Colon (tissue), 2 donors: ENCODE data around the gene FCGR3B.
"Not testable (repeated sequence)": the region's sequence is repeated elsewhere in the genome, so short reads cannot be mapped to it uniquely, and the experiment has no call there.

Source experiments
- FAIRE-seq: peaks from 2 replicates; lab custom pipeline; 2012; peaks lifted over from hg19 to GRCh38; lab: Jason Lieb, UNC
- donor health status: control.
- donor health status: control.

Gene FCGR3B

DNA sequence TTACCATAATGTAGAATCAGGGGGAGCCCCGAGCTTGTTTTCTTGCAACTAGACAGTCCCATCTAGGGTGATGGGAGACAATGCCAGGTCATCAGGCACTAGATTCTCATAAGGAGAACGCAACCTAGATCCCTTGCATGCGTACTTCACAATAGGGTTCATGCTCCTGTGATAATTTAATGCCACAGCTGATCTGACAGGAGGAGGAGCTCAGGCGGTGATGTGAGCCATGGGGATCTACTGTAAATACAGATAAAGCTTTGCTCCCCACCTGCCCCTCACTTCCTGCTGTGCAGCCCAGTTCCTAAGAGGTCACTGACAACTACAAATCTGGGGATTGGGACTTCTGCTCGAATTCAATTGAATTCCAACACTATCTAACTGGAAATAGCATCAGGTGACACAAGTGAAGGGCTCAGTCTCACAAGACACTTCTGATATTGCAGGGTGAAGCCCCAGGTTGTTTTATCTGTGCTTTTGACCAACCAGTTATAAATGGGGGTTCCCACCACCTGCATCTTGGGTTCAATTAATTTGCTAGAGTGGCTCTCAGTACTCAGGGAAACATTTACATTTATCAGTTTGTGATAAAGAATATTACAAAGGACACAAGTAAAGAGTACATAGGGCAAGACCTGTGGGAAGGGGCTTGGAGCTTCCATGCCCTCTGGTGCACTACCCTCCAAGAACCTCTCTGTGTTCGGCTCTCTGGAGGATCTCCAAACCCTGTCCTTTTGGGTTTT lies 7.4 kb upstream of the FCGR3B start:
- FAIRE-seq, result not testable (repeated sequence)

- FAIRE-seq, result not testable (repeated sequence)
These were observed 6.0 kb upstream of the FCGR3B start for GRCh38 chr1:161636976-161637375.

DNA sequence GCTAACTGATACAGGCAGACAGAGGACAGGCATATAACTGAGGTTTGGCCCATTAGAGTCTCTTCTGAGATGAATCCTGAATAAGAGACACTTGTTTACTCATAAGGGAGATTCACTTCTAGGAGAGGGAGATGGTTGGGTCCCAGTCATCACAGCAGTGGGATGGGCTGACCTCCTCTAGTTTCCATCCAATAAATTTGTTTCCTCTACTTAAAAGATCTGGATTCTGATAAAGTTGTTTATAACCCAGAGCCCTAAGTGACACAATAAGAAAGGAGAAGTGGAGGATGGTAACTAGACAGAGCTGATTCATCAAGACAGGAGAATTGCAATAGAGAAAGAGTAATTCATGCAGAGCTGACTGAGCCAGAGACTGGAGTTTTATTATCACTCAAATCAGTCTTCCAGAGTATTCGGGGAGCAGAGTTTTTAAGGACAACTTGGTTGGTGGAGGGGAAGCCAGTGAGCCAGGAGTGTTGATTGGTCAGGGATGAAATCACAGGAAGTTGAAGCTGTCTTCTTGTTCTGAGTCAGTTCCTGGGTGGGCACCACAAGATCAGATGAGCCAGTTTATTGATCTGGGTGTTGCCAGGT lies 5.3 kb upstream of the FCGR3B start:
- not testable (repeated sequence) for FAIRE-seq

GRCh38 chr1:161634993-161635392 lies 4.0 kb upstream of the FCGR3B start:
- FAIRE-seq, result not testable (repeated sequence)

DNA sequence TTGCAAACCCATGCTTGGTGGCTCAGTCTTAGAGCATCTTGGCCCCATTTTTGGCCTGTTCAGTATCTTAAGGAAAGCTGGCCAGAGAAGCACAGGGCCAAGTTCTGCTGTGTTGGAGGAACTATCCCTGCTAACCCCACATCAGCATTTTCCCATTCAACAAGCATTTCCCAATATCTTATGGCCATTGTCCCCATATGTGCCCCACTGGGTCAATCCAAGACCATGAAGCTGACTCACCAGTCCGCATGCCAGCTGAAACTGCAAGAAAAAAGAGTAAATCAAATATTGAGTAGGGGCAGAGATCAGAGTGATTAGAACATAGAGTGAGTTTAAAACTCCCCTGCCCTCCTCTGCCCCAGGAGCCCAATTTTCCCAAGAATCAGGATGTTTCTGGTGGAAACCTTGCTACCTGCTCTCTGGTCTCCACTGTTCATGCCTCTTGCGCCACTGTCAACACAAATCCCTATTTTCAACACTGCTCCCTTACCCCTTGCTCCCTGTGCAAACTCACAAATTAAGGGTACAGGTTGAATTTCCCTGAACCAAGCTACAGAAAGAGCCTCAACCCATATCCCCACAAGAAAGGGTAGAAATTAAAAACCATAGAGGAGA lies 741 bp downstream of the FCGR3B start:
- FAIRE-seq, result not testable (repeated sequence)

DNA sequence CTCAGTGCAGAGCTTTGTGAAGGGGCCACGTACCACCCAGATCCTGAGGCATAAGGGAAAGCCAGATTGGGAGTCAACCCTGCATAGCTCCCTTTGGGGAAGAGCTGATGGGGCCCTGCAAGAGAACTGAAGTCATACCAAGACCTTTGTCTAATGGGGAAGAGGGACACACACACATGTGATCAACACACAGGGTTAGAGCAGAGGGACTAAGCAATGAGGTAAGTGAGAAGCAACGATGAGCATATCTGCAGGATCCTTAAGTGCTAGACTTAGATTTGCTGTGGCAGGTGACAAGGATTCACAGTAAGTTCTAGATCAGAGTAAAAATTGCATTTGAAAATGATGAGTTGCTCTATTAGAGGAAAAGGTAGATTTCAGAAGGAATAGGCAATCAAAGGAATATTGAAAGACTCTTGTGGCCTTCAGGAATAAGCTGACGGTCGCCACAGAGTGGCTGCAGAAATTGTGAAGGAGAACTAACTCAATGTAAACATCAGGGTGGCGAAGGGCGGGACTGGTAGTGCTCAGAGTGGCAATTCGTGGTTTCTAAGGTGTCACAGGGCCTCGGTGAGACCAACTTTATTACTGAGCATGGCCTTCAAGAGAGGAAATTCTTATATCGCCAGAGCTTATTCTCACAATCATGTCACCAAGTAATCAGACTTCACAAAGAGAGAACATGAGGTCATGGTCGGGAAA lies 4.4 kb downstream of the FCGR3B start:
- not testable (repeated sequence) for FAIRE-seq

GRCh38 chr1:161624605-161625004 lies 6.4 kb downstream of the FCGR3B start:
- not testable (repeated sequence) for FAIRE-seq

GRCh38 chr1:161623401-161624051 lies 7.5 kb downstream of the FCGR3B start:
- FAIRE-seq, result not testable (repeated sequence)

GRCh38 chr1:161622054-161622453 lies 8.9 kb downstream of the FCGR3B start:
- FAIRE-seq, result not testable (repeated sequence)

GRCh38 chr1:161621181-161622000 lies 9.6 kb downstream of the FCGR3B start:
- not testable (repeated sequence) for FAIRE-seq

DNA sequence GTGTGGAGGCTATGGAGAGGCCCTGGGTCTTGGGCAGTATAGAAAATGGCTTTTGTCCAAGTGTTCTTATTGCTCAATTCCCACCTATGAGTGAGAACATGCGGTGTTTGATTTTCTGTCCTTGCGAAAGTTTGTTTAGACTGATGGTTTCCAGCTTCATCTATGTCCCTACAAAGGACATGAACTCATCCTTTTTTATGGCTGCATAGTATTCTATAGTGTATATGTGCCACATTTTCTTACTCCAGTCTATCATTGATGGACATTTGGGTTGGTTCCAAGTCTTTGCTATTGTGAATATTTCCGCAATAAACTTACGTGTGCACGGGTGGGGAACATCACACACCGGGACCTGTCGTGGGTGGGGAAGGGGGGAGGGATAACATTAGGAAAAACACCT lies 10.6 kb downstream of the FCGR3B start:
- not testable (repeated sequence) for FAIRE-seq

DNA sequence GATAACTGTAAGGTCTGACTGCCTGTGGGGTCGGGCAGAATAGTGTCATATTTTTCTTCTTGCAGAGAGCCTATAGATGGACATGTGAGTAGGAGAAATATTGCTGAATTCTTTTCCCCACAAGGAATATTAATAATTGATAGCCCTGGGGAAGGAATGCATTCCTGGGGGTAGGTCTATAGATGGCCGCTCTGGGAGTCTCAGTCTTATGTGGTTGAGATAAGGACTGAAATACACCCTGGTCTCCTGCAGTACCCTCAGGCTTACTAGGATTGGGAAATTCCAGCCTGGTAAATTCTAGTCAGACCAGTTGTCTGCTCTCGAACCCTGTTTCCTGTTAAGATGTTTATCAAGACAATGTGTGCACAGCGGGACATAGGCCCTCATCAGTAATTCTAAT lies 12.5 kb downstream of the FCGR3B start:
- FAIRE-seq, result not testable (repeated sequence)

DNA sequence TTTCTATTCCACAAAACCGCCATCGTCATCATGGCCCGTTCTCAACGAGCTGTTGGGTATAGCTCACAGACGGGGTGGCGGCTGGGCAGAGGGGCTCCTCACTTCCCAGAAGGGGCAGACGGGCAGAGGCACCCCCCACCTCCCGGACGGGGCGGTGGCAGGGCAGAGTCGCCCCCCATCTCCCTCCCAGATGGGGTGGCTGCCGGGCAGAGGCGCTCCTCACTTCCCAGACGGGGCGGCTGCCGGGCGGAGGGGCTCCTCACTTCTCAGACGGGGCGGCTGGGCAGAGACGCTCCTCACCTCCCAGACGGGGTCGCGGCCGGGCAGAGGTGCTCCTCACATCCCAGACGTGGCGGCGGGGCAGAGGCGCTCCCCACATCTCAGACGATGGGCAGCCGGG lies 14.6 kb downstream of the FCGR3B start:
- not testable (repeated sequence) for FAIRE-seq

DNA sequence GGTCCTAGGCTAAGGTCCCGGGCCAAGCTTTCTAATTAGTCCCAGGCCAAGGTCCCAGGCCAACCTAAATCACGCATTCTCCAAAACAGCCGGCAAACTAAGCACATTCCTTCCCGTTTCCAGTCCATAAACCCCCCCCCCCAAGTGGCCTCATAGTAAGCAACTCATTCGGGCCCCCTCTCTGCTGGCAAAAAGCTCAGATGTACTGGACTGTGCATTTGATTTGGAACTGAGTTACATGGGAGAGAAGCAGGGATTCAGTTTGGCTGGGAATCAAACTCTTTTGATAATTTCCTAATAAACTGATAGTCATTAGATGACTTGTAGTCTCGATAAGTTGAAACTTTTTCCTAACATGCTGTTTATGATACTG lies 17.8 kb downstream of the FCGR3B start:
- FAIRE-seq, result not testable (repeated sequence)

- FAIRE-seq, result not testable (repeated sequence)
These were observed 18.4 kb downstream of the FCGR3B start for GRCh38 chr1:161612322-161613141.

- FAIRE-seq, result not testable (repeated sequence)
These were observed 19.1 kb downstream of the FCGR3B start for GRCh38 chr1:161611866-161612321.

GRCh38 chr1:161610198-161610597 lies 20.8 kb downstream of the FCGR3B start:
- FAIRE-seq, result not testable (repeated sequence)

DNA sequence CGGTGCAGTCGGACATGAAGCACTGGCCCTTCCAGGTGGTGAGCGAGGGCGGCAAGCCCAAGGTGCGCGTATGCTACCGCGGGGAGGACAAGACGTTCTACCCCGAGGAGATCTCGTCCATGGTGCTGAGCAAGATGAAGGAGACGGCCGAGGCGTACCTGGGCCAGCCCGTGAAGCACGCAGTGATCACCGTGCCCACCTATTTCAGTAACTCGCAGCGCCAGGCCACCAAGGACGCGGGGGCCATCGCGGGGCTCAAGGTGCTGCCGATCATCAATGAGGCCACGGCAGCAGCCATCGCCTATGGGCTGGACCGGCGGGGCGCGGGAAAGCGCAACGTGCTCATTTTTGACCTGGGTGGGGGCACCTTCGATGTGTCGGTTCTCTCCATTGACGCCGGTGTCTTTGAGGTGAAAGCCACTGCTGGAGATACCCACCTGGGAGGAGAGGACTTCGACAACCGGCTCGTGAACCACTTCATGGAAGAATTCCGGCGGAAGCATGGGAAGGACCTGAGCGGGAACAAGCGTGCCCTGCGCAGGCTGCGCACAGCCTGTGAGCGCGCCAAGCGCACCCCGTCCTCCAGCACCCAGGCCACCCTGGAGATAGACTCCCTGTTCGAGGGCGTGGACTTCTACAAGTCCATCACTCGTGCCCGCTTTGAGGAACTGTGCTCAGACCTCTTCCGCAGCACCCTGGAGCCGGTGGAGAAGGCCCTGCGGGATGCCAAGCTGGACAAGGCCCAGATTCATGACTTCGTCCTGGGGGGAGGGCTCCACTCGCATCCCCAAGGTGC lies 24.2 kb downstream of the FCGR3B start:
- not testable (repeated sequence) for FAIRE-seq
